Measurements from ENCODE around the gene ZBTB3. TPM values are rescaled to one million over a fixed set of nuclear protein-coding genes. Genes with fewer than 3 reads are reported as not detected.
"Not testable (repeated sequence)": the region's sequence is repeated elsewhere in the genome, so short reads cannot be mapped to it uniquely, and the experiment has no call there.

ZBTB3 gene
- total RNA-seq, 1 donor from 2014 or later, result 6.1 TPM

GRCh38 chr11:62752177-62752785 lies 1.7 kb downstream of the ZBTB3 start:
- Histone ChIP-seq H3K36me3 (peaks cover 0 to 11% of the 10 kb centered on the region in 2 donors), H3K4me1 (peaks cover 19% of the 10 kb centered on the region), H3K27ac (no peak overlapping the region), H3K9me3 (no peaks in the 10 kb centered on the region), H3K4me3 (no peak overlapping the region), H3K27me3 (no peaks in the 10 kb centered on the region)
- no peak for DNase-seq (ENCODE audit: extremely low spot score in 2 of 2)
- intact Hi-C loops (cut with DNase I), result no loop called here
- TF ChIP-seq POLR2AphosphoS5 (IDR thresholded peaks at IDR 0.05; ENCODE audit: insufficient read depth in 1 of 2, low read depth in 1 of 2) (no peak), CTCF (IDR thresholded peaks at IDR 0.05) (no peak), POLR2A (IDR thresholded peaks at IDR 0.05) (no peak)

DNA sequence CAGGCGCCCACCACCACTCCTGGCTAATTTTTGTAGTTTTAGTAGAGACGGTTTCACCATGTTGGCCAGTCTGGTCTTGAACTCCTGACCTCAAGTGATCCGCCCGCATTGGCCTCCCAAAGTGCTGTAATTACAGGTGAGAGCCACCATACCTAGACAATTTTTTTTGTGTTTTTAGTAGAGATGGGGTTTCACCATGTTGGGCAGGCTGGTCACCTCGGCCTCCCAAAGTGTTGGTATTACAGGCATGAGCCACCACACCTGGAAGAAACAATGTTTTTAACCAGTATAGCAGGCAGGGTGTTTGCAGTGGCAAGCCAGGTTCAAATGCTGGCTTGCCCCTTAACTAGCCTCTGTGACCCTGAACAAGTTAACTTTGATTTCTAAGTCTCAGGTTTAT lies 4.0 kb downstream of the ZBTB3 start:
- H3K27me3 ChIP-seq; intact Hi-C loops (cut with DNase I): not testable (repeated sequence)
- peaks cover 19% of the 10 kb centered on the region for H3K4me1 ChIP-seq

GRCh38 chr11:62747475-62748160 lies 6.3 kb downstream of the ZBTB3 start:
- no peak overlapping the region for H3K27ac ChIP-seq
- no peak for TF ChIP-seq POLR2AphosphoS5 (IDR thresholded peaks at IDR 0.05; ENCODE audit: insufficient read depth in 1 of 2, low read depth in 1 of 2)
- TF ChIP-seq CTCF (IDR thresholded peaks at IDR 0.05), result no peak
- TF ChIP-seq POLR2A (IDR thresholded peaks at IDR 0.05), result no peak

More for the DNA sequence above, 4.0 kb downstream of the ZBTB3 start:
- peaks cover 0 to 11% of the 10 kb centered on the region in 2 donors for H3K36me3 ChIP-seq
- not testable (repeated sequence) for DNase-seq (ENCODE audit: extremely low spot score in 2 of 2); H3K9me3 ChIP-seq; H3K27ac ChIP-seq; H3K4me3 ChIP-seq

DNA sequence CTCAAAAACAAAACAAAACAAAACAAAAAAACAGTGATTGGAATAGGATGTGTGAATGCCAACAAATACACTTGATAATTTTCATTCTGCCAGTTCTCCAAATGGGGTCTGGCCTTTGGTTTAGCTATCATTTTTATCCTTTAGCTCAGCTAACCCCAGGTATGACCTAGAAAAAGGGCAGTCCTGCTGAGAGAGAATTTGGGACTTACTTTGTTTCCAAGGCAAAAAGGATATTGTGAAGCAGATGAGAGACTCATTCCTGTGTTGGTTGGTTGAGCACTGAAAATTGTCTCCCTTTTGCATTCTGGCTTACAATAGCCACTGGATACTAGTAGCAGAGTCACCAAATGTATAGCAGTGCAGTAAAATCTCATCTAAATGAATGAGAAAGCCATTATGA lies 16.8 kb downstream of the ZBTB3 start:
- H3K9me3 ChIP-seq, result no peaks in the 10 kb centered on the region
- no peaks in the 10 kb centered on the region for H3K27me3 ChIP-seq
- peaks cover 6% of the 10 kb centered on the region for H3K4me1 ChIP-seq
- no peak for DNase-seq (ENCODE audit: extremely low spot score in 2 of 2)
- peaks cover 0 to 71% of the 10 kb centered on the region in 2 donors for H3K36me3 ChIP-seq
- H3K27ac ChIP-seq, result no peak overlapping the region
- no peak overlapping the region for H3K4me3 ChIP-seq
- no peak for TF ChIP-seq POLR2AphosphoS5 (IDR thresholded peaks at IDR 0.05; ENCODE audit: insufficient read depth in 1 of 2, low read depth in 1 of 2)
- intact Hi-C loops (cut with DNase I), result no loop called here

More at GRCh38 chr11:62747475-62748160, 6.3 kb downstream of the ZBTB3 start:
- no peak for DNase-seq (ENCODE audit: extremely low spot score in 2 of 2)
- Histone ChIP-seq H3K36me3 (peaks cover 0 to 8% of the 10 kb centered on the region in 2 donors), H3K9me3 (no peaks in the 10 kb centered on the region), H3K27me3 (no peaks in the 10 kb centered on the region), H3K4me3 (no peak overlapping the region), H3K4me1 (peaks cover 3% of the 10 kb centered on the region)
- intact Hi-C loops (cut with DNase I), result no loop called here

GRCh38 chr11:62732830-62733229 lies 21.1 kb downstream of the ZBTB3 start:
- H3K27me3 ChIP-seq, result no peaks in the 10 kb centered on the region
- no peaks in the 10 kb centered on the region for H3K9me3 ChIP-seq
- intact Hi-C loops (cut with DNase I), result no loop called here
- H3K4me1 ChIP-seq, result peaks cover 29% of the 10 kb centered on the region
- no peak overlapping the region for H3K27ac ChIP-seq
- H3K36me3 ChIP-seq, result peaks cover 0 to 47% of the 10 kb centered on the region in 2 donors
- no peak overlapping the region for H3K4me3 ChIP-seq
- TF ChIP-seq CTCF (IDR thresholded peaks at IDR 0.05), result no peak
- no peak for TF ChIP-seq POLR2AphosphoS5 (IDR thresholded peaks at IDR 0.05; ENCODE audit: insufficient read depth in 1 of 2, low read depth in 1 of 2)
- TF ChIP-seq POLR2A (IDR thresholded peaks at IDR 0.05), result no peak
- no peak for DNase-seq (ENCODE audit: extremely low spot score in 2 of 2)

GRCh38 chr11:62730076-62730475 lies 23.9 kb downstream of the ZBTB3 start:
- DNase-seq (ENCODE audit: extremely low spot score in 2 of 2); H3K27ac ChIP-seq; intact Hi-C loops (cut with DNase I); H3K27me3 ChIP-seq; H3K9me3 ChIP-seq: not testable (repeated sequence)
- peaks cover 42% of the 10 kb centered on the region for H3K4me1 ChIP-seq
- H3K36me3 ChIP-seq, result peaks cover 0 to 26% of the 10 kb centered on the region in 2 donors
- peak overlapping the region in 1 of 2 donors; percentile 71 for H3K4me3 ChIP-seq
